GM23248 (cell line): ENCODE results near the gene JMY. TPM values are rescaled to one million over a fixed set of nuclear protein-coding genes. Genes with fewer than 3 reads are reported as not detected.

ENCODE experiments used
- DNase-seq: peaks from one replicate; pipeline ENCODE4 v3.0.0-alpha.2; 2015
- H2AFZ ChIP-seq: fragments of 200-600 bp; sonication (generic); 2 replicates; pipeline ENCODE4 v1.6.1; 2016; ENCODE audit warnings: antibody characterized with exemption
- H3F3A ChIP-seq: fragments of 200-600 bp; sonication (generic); 2 replicates; pipeline ENCODE4 v1.6.1; 2016; ENCODE audit warnings: mild to moderate bottlenecking, antibody characterized with exemption, mixed run types; ENCODE audit not compliant: insufficient read depth
- H3K27ac ChIP-seq: fragments of 200-600 bp; sonication (generic); 2 replicates; pipeline ENCODE4 v1.5.1; 2016; ENCODE audit warnings: mild to moderate bottlenecking
- H3K27me3 ChIP-seq: fragments of 200-600 bp; sonication (generic); replicated peaks from 2 replicates; pipeline ENCODE4 v1.6.1; 2016; ENCODE audit warnings: mild to moderate bottlenecking; ENCODE audit not compliant: insufficient read depth
- H3K36me3 ChIP-seq: fragments of 200-600 bp; sonication (generic); 2 replicates; pipeline ENCODE4 v1.6.1; 2016; ENCODE audit warnings: low read depth, mild to moderate bottlenecking
- H3K4me1 ChIP-seq: fragments of 200-600 bp; sonication (generic); 2 replicates; pipeline ENCODE4 v1.6.1; 2016; ENCODE audit warnings: mild to moderate bottlenecking; ENCODE audit not compliant: insufficient read depth
- H3K4me2 ChIP-seq: fragments of 200-600 bp; sonication (generic); one replicate; pipeline ENCODE4 v1.6.1; 2016; ENCODE audit warnings: mild to moderate bottlenecking; ENCODE audit not compliant: unreplicated experiment
- H3K4me3 ChIP-seq: fragments of 200-600 bp; sonication (generic); 2 replicates; pipeline ENCODE4 v1.5.1; 2016; ENCODE audit warnings: mild to moderate bottlenecking
- H3K79me2 ChIP-seq: fragments of 200-600 bp; sonication (generic); 2 replicates; pipeline ENCODE4 v1.6.1; 2016; ENCODE audit warnings: mild to moderate bottlenecking; ENCODE audit not compliant: insufficient read depth
- H3K9ac ChIP-seq: fragments of 200-600 bp; sonication (generic); 2 replicates; pipeline ENCODE4 v1.6.1; 2016; ENCODE audit warnings: mild to moderate bottlenecking
- H3K9me2 ChIP-seq: fragments of 200-600 bp; sonication (generic); 2 replicates; pipeline ENCODE4 v1.6.1; 2016; ENCODE audit warnings: mixed run types, mild to moderate bottlenecking, moderate library complexity; ENCODE audit not compliant: insufficient read depth
- H3K9me3 ChIP-seq: fragments of 200-600 bp; sonication (generic); one replicate; pipeline ENCODE4 v1.6.1; 2017; ENCODE audit warnings: low read depth
- H4K20me1 ChIP-seq: fragments of 200-600 bp; sonication (generic); 2 replicates; pipeline ENCODE4 v1.6.0; 2016; ENCODE audit not compliant: insufficient read depth
- EZH2 ChIP-seq: fragments of 200-600 bp; sonication (generic); IDR thresholded peaks from 2 replicates; pipeline ENCODE4 v1.6.1; 2018; ENCODE audit warnings: antibody characterized with exemption, mild to moderate bottlenecking; ENCODE audit not compliant: insufficient read depth, poor library complexity, severe bottlenecking
- EZH2phosphoT487 ChIP-seq: fragments of 200-600 bp; sonication (generic); IDR thresholded peaks from 2 replicates; pipeline ENCODE4 v1.6.1; 2018; ENCODE audit warnings: antibody characterized with exemption, moderate library complexity, mild to moderate bottlenecking, low read depth; ENCODE audit not compliant: insufficient read depth
- whole genome bisulfite sequencing, 2 experiments: methylation state at CpG; one replicate each; pipeline ENCODE4 v1.1.6; 2015 to 2017; ENCODE audit warnings: low lambda C conversion rate in 2 of 2, low coverage in 1 of 2; ENCODE audit errors: missing lambda C conversion rate in 2 of 2; 5-methylcytosine and 5-hydroxymethylcytosine counted together
- in situ Hi-C: fragments of 300-500 bp; cut with MboI; formaldehyde crosslinking; loops from 2 replicates; pipeline ENCODE4 v1.15.0; 2020
- polyA plus RNA-seq: library from polyadenylated mRNA; unstranded; fragments of >200 nt; fragmentation: Nextera tagmentation; extraction: Ambion mirVana; gene quantifications from 2 replicates; pipeline ENCODE4 v1.2.1, GENCODE V29; 2016
- total RNA-seq: library from RNA; depleted of rRNA; stranded (reverse); fragments of >200 nt; shearing (Covaris generic); gene quantifications from 2 replicates; pipeline ENCODE4 v1.2.3, GENCODE V29; 2014

The JMY gene
- total and polyA plus RNA-seq, 2 experiments from 2014 or later, result 3.4 to 12.2 TPM

DNA sequence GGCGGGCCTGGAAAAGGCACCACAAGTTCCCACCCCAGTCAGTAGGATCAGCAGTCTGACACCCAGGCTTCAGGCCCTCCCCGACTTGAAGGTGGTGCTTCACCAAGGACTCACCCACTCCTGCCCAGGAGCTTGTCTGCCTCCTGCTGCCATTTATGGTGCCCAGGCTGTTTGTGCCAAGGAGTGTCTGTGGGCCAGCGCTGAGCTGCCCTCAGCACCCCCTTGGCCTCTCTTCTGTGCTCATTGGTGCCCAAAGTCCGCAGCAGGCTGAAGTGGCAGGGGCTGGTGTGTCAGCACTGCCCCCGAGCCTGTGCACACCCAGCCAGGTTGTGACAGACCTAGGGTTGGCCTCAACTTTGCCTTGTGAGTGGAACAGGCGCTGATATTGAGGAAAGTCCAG lies 23.5 kb downstream of the JMY start:
- H3F3A ChIP-seq, result no peaks in the 10 kb centered on the region
- DNase-seq, result no peak

DNA sequence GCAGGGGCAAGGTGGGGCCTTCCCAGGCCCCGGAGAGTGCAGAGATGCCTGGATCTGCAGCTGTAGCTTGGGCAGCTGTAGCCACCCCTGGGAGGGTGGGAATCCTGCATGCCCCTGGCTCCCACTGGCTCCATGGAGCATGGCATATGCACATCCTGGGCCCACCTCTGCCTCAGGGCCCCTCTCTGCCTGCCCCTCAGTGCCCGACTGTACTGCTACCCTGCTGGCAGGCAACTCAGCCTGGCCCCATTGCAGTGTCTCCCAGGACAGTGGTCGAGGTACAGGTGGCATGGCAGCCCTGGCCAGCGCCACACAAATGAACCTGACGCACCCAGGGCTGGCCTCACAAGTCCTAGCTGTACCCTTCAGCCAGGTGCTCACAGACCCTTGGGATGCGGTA lies 23.9 kb downstream of the JMY start:
- in situ Hi-C loops, result loop anchor here (25.0 kb wide), 1 partner anchor 202 kb away; no protein-coding TSS in a partner anchor
- Histone ChIP-seq H3K27me3 (no peaks in the 10 kb centered on the region), H3K4me1 (peaks cover 4% of the 10 kb centered on the region), H3K4me2 (no peak overlapping the region), H3F3A (no peaks in the 10 kb centered on the region), H3K9me3 (no peaks in the 10 kb centered on the region), H3K4me3 (no peak overlapping the region), H3K9ac (no peak overlapping the region), H3K9me2 (no peaks in the 10 kb centered on the region), H3K79me2 (peaks cover 59% of the 10 kb centered on the region), H2AFZ (no peak overlapping the region), H3K36me3 (no peaks in the 10 kb centered on the region), H3K27ac (no peak overlapping the region), H4K20me1 (no peaks in the 10 kb centered on the region; the same call in 1 of the 2 replicates)
- TF ChIP-seq EZH2, result no peak
- no peak for TF ChIP-seq EZH2phosphoT487
- DNase-seq, result no peak
- WGBS, 2 experiments, result 88 to 94% methylated on average over 6 of the region's 6 CpGs

More for the DNA sequence above, 23.5 kb downstream of the JMY start:
- Histone ChIP-seq H4K20me1 (no peaks in the 10 kb centered on the region; the same call in 1 of the 2 replicates), H3K79me2 (peaks cover 63% of the 10 kb centered on the region), H3K9me2 (no peaks in the 10 kb centered on the region), H3K4me2 (no peak overlapping the region), H3K36me3 (no peaks in the 10 kb centered on the region), H3K4me1 (peaks cover 4% of the 10 kb centered on the region), H3K9me3 (no peaks in the 10 kb centered on the region), H2AFZ (no peak overlapping the region), H3K27me3 (no peaks in the 10 kb centered on the region), H3K27ac (no peak overlapping the region), H3K9ac (no peak overlapping the region), H3K4me3 (no peak overlapping the region)
- TF ChIP-seq EZH2, result no peak
- WGBS, 2 experiments, result 85 to 86% methylated on average over 6 of the region's 6 CpGs
- in situ Hi-C loops, result loop anchor here (25.0 kb wide), 1 partner anchor 203 kb away; no protein-coding TSS in a partner anchor

DNA sequence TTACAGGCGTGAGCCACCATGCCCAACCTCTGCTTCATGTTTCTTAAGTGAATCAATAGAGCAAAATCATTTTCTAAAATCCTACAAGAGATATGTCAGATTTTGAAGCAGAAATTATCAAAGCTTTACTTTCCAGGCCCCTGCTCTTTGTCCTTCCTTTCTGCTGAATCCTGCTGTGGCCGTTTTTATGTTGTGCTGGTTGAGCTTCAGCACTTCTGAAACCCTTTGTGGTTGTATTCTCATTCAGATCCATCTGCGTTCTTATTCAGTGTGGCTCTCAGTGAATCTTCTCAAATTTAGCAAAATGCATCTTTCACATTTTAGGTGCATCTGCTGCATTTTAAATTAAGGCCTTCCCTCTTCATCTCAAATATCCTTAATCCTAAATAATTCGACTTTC lies 26.0 kb downstream of the JMY start:
- no peaks in the 10 kb centered on the region for H3K27me3 ChIP-seq
- no peaks in the 10 kb centered on the region for H3K4me1 ChIP-seq
- no peak for DNase-seq
- no peaks in the 10 kb centered on the region for H3F3A ChIP-seq
- H2AFZ ChIP-seq, result no peak overlapping the region
- no peaks in the 10 kb centered on the region for H4K20me1 ChIP-seq
- 85 to 89% methylated on average over 4 of the region's 4 CpGs for WGBS, 2 experiments
- no peaks in the 10 kb centered on the region for H3K9me2 ChIP-seq
- H3K4me3 ChIP-seq, result no peak overlapping the region
- in situ Hi-C loops, result loop anchor here (25.0 kb wide), 1 partner anchor 200 kb away; no protein-coding TSS in a partner anchor
- TF ChIP-seq EZH2, result no peak
- no peak for TF ChIP-seq EZH2phosphoT487
- H3K9ac ChIP-seq, result no peak overlapping the region
- no peaks in the 10 kb centered on the region for H3K36me3 ChIP-seq
- H3K4me2 ChIP-seq, result no peak overlapping the region
- no peak overlapping the region for H3K27ac ChIP-seq
- H3K79me2 ChIP-seq, result peaks cover 44% of the 10 kb centered on the region
- H3K9me3 ChIP-seq, result no peaks in the 10 kb centered on the region

DNA sequence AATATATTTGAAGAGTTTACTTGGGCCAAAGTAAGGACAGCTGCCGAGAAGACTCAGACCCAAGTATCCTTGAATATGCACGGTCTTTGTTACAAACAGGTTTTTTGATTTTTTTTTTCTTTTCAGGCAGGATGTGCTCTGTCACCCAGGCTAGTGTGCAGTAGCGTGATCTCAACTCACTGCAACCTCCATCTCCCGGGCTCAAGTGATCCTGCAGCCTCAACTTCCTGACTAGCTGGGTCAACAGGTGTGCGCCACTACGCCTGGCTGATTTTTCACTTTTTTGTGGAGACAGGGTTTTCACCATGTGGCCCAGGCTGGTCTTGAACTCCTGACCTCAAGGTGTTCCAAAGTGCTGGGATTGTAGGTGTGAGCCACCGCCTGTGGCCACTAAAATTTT lies 27.4 kb downstream of the JMY start:
- no peak for DNase-seq
- Histone ChIP-seq H3K4me1 (no peaks in the 10 kb centered on the region), H3K79me2 (peaks cover 43% of the 10 kb centered on the region; the same call in 1 of the 2 replicates), H3K27ac (no peak overlapping the region), H3K9me2 (no peaks in the 10 kb centered on the region), H3K4me2 (no peak overlapping the region), H4K20me1 (no peaks in the 10 kb centered on the region), H3F3A (no peaks in the 10 kb centered on the region), H3K9ac (no peak overlapping the region), H3K36me3 (no peaks in the 10 kb centered on the region), H3K27me3 (no peaks in the 10 kb centered on the region), H3K4me3 (no peak overlapping the region), H3K9me3 (no peaks in the 10 kb centered on the region), H2AFZ (no peak overlapping the region)
- TF ChIP-seq EZH2 (no peak), EZH2phosphoT487 (no peak)
- 94 to 95% methylated on average over 7 of the region's 7 CpGs for whole genome bisulfite sequencing, 2 experiments
- in situ Hi-C loops, result loop anchor here (25.0 kb wide), 1 partner anchor 199 kb away; no protein-coding TSS in a partner anchor

DNA sequence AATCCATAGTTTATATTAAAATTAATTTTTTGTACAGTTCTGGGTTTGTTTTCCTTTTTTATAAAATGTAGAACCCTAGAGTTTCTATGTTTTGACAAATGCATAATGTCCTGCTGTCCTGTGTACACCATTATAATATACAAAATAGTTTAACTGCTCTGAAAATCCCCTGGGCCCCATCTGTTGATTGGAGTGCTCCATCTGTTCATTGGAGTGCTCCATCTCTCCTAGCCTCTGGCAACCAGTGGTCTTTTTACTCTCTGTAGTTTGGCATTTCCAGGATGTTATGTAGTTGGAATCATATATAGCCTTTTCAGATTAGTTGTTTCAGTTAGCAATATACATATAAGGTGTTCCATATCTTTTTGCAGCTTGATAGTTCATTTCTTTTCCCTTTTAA lies 31.2 kb downstream of the JMY start:
- H3K9me2 ChIP-seq, result no peaks in the 10 kb centered on the region
- no peak for TF ChIP-seq EZH2phosphoT487
- TF ChIP-seq EZH2, result no peak
- H3K36me3 ChIP-seq, result no peaks in the 10 kb centered on the region
- no peak overlapping the region for H3K27ac ChIP-seq
- no peaks in the 10 kb centered on the region for H3F3A ChIP-seq
- H3K9ac ChIP-seq, result no peak overlapping the region
- no peaks in the 10 kb centered on the region for H3K9me3 ChIP-seq
- H3K27me3 ChIP-seq, result no peaks in the 10 kb centered on the region
- no peaks in the 10 kb centered on the region for H4K20me1 ChIP-seq
- H3K4me2 ChIP-seq, result no peak overlapping the region
- no peak overlapping the region for H3K4me3 ChIP-seq
- H3K79me2 ChIP-seq, result peaks cover 40% of the 10 kb centered on the region
- H2AFZ ChIP-seq, result no peak overlapping the region
- H3K4me1 ChIP-seq, result no peaks in the 10 kb centered on the region
- no peak for DNase-seq
- in situ Hi-C loops, result loop anchor here (25.0 kb wide), 1 partner anchor 195 kb away; no protein-coding TSS in a partner anchor
